GM06990 (cell line): ENCODE data around the gene EHD4.

Source experiments
- DNase-seq: peaks from one replicate; pipeline ENCODE4 v3.0.0-alpha.2; 2011; ENCODE audit not compliant: insufficient read length; ENCODE audit errors: extremely low read depth
- H3K27me3 ChIP-seq: replicated peaks from 2 replicates; pipeline ENCODE4 v1.6.0; 2011; ENCODE audit warnings: low read length; ENCODE audit not compliant: control insufficient read depth, insufficient read depth
- H3K36me3 ChIP-seq: 2 replicates; pipeline ENCODE4 v1.5.1; 2011; ENCODE audit warnings: low read length; ENCODE audit not compliant: control insufficient read depth, insufficient read depth
- H3K4me3 ChIP-seq: replicated peaks from 2 replicates; pipeline ENCODE4 v1.5.1; 2011; ENCODE audit warnings: low read depth, mild to moderate bottlenecking, control low read depth, low read length
- CTCF ChIP-seq: IDR thresholded peaks from 2 replicates; pipeline ENCODE4 v1.5.1; 2011; ENCODE audit warnings: low read length, control low read depth, mild to moderate bottlenecking, inconsistent platforms; ENCODE audit not compliant: insufficient read depth, poor library complexity, severe bottlenecking

Gene EHD4

GRCh38 chr15:41961595-41962202 is 10.7 kb downstream of the EHD4 start:
- no peaks in the 10 kb centered on the region for H3K27me3 ChIP-seq
- peaks cover 4% of the 10 kb centered on the region for H3K36me3 ChIP-seq
- no peak overlapping the region for H3K4me3 ChIP-seq
- DNase-seq = no peak
- TF ChIP-seq CTCF = no peak

GRCh38 chr15:41961001-41961518 is 11.3 kb downstream of the EHD4 start:
- Histone ChIP-seq H3K4me3 (no peak overlapping the region), H3K36me3 (peaks cover 4% of the 10 kb centered on the region), H3K27me3 (no peaks in the 10 kb centered on the region)
- DNase-seq = no peak
- TF ChIP-seq CTCF = no peak

- Histone ChIP-seq H3K4me3 (no peak overlapping the region), H3K27me3 (no peaks in the 10 kb centered on the region), H3K36me3 (peaks cover 14% of the 10 kb centered on the region)
- no peak for DNase-seq
- no peak for TF ChIP-seq CTCF
Observed at GRCh38 chr15:41958002-41958420, 14.3 kb downstream of the EHD4 start.

GRCh38 chr15:41957021-41957897 is 15.1 kb downstream of the EHD4 start:
- H3K27me3 ChIP-seq = no peaks in the 10 kb centered on the region
- H3K36me3 ChIP-seq = peaks cover 16% of the 10 kb centered on the region
- H3K4me3 ChIP-seq = 0 out of 2 replicates have a peak overlapping the region, but pooled peaks have one; percentile 12
- DNase-seq = peak; percentile 59
- TF ChIP-seq CTCF = no peak

- Histone ChIP-seq H3K27me3 (no peaks in the 10 kb centered on the region), H3K36me3 (peaks cover 24% of the 10 kb centered on the region), H3K4me3 (no peak overlapping the region)
- DNase-seq = no peak
- no peak for TF ChIP-seq CTCF
Observed at GRCh38 chr15:41955807-41956525, 16.4 kb downstream of the EHD4 start.
